GM18873 (cell line): ENCODE data around the gene PRR20G.
"Not testable (repeated sequence)": the region's sequence is repeated elsewhere in the genome, so short reads cannot be mapped to it uniquely, and the experiment has no call there.

Experiments used
- ATAC-seq: cut with Tn5 transposase; IDR thresholded peaks from one replicate; pipeline ENCODE4 v1.9.1; 2021; ENCODE audit warnings: mild to moderate bottlenecking, moderate library complexity, moderate number of reproducible peaks; ENCODE audit not compliant: unreplicated experiment, low FRiP score

Gene PRR20G

GRCh38 chr3:127304121-127304744 is 16.4 kb upstream of the PRR20G start:
- no peak for ATAC-seq

GRCh38 chr3:127299276-127299675 is 11.4 kb upstream of the PRR20G start:
- ATAC-seq, result no peak

- no peak for ATAC-seq
Observed at GRCh38 chr3:127296959-127297358, 9.1 kb upstream of the PRR20G start.

- ATAC-seq, result no peak
Observed at GRCh38 chr3:127296166-127296565, 8.3 kb upstream of the PRR20G start.

GRCh38 chr3:127293650-127294049 is 5.8 kb upstream of the PRR20G start:
- not testable (repeated sequence) for ATAC-seq

- no peak for ATAC-seq
Observed at GRCh38 chr3:127291611-127292010, 3.8 kb upstream of the PRR20G start.

- no peak for ATAC-seq
Observed at GRCh38 chr3:127291114-127291513, 3.3 kb upstream of the PRR20G start.

GRCh38 chr3:127289706-127290575 is 2.1 kb upstream of the PRR20G start:
- no peak for ATAC-seq

- no peak for ATAC-seq
Observed at GRCh38 chr3:127288921-127289705, 1.3 kb upstream of the PRR20G start.

GRCh38 chr3:127288343-127288742 is 497 bp upstream of the PRR20G start:
- ATAC-seq, result no peak

GRCh38 chr3:127286571-127287140 is 1.2 kb downstream of the PRR20G start:
- no peak for ATAC-seq

- ATAC-seq, result no peak
Observed at GRCh38 chr3:127284258-127284657, 3.6 kb downstream of the PRR20G start.

GRCh38 chr3:127277561-127277960 is 10.3 kb downstream of the PRR20G start:
- ATAC-seq, result no peak

- ATAC-seq, result no peak
Observed at GRCh38 chr3:127276995-127277394, 10.9 kb downstream of the PRR20G start.

- ATAC-seq, result no peak
Observed at GRCh38 chr3:127276396-127276795, 11.4 kb downstream of the PRR20G start.

- no peak for ATAC-seq
Observed at GRCh38 chr3:127275287-127275781, 12.5 kb downstream of the PRR20G start.

GRCh38 chr3:127274200-127274760 is 13.6 kb downstream of the PRR20G start:
- no peak for ATAC-seq

GRCh38 chr3:127273206-127273605 is 14.6 kb downstream of the PRR20G start:
- no peak for ATAC-seq

GRCh38 chr3:127266186-127266585 is 21.7 kb downstream of the PRR20G start:
- no peak for ATAC-seq

- ATAC-seq, result no peak
Observed at GRCh38 chr3:127265581-127265981, 22.3 kb downstream of the PRR20G start.
